AG04450 (cell line): Measurements from ENCODE around the gene SH3RF2. TPM values are rescaled to one million over a fixed set of nuclear protein-coding genes. Genes with fewer than 3 reads are reported as not detected.

ENCODE experiments used
- CTCF ChIA-PET: fragments of 300-600, 350-600 bp; formaldehyde crosslinking; extraction: SDS; loops from one replicate; lab custom pipeline; 2022; ENCODE audit warnings: antibody characterized with exemption, inconsistent platforms; lab: Charles Lee
- POLR2A ChIA-PET: fragments of 350-600 bp; formaldehyde crosslinking; extraction: SDS; loops from one replicate; lab custom pipeline; 2021; ENCODE audit warnings: antibody characterized with exemption, inconsistent platforms; lab: Yijun Ruan, JAX
- DNase-seq: peaks from one replicate; pipeline ENCODE4 v3.0.0-alpha.2; 2011; ENCODE audit warnings: low read depth, low spot score
- H3K27ac ChIP-seq: one replicate; pipeline ENCODE4 v1.5.1; 2012; ENCODE audit warnings: low read depth, low read length, control low read depth
- H3K27me3 ChIP-seq: one replicate; pipeline ENCODE4 v1.6.0; 2012; ENCODE audit warnings: low read length; ENCODE audit not compliant: control insufficient read depth, insufficient read depth
- H3K4me3 ChIP-seq: 2 replicates; pipeline ENCODE4 v1.5.1; 2011; ENCODE audit warnings: mild to moderate bottlenecking, low read depth, low read length, control low read depth
- H3K9me3 ChIP-seq: 2 replicates; pipeline ENCODE4 v1.5.1; 2012; ENCODE audit warnings: low read length; ENCODE audit not compliant: control insufficient read depth, insufficient read depth
- CTCF ChIP-seq: IDR thresholded peaks from 2 replicates; pipeline ENCODE4 v1.5.1; 2011; ENCODE audit warnings: low read depth, low read length, control low read depth, inconsistent platforms
- polyA plus RNA-seq: library from polyadenylated mRNA; depleted of rRNA; stranded (reverse); fragments of >200 nt; gene quantifications from 2 replicates; pipeline ENCODE4 v1.2.3, GENCODE V29; 2011

Gene SH3RF2
- polyA plus RNA-seq, 1 experiment, result 0.87 TPM

GRCh38 chr5:145898171-145898570, 38.2 kb upstream of the SH3RF2 start:
- H3K9me3 ChIP-seq, result no peaks in the 10 kb centered on the region
- CTCF ChIA-PET, result interaction anchor here (1.8 kb wide), 1 partner anchor 10 kb away, joined by 9 read pairs; no protein-coding TSS in a partner anchor
- no peak for TF ChIP-seq CTCF
- no peak overlapping the region for H3K27ac ChIP-seq
- no peak for DNase-seq
- POLR2A ChIA-PET, result no interaction called here
- H3K27me3 ChIP-seq, result no peaks in the 10 kb centered on the region
- H3K4me3 ChIP-seq, result no peak overlapping the region

GRCh38 chr5:145902421-145902820, 34.0 kb upstream of the SH3RF2 start:
- peaks cover 3% of the 10 kb centered on the region for H3K27me3 ChIP-seq
- ChIA-PET POLR2A (no interaction called here), CTCF (interaction anchor here (0.6 to 1.1 kb wide), 2 partner anchors 228 to 798 kb away, joined by 3 read pairs; no protein-coding TSS in a partner anchor)
- no peaks in the 10 kb centered on the region for H3K9me3 ChIP-seq
- TF ChIP-seq CTCF, result no peak
- no peak overlapping the region for H3K4me3 ChIP-seq
- no peak overlapping the region for H3K27ac ChIP-seq
- no peak for DNase-seq

- Histone ChIP-seq H3K27me3 (peaks cover 3% of the 10 kb centered on the region), H3K4me3 (no peak overlapping the region), H3K27ac (no peak overlapping the region), H3K9me3 (no peaks in the 10 kb centered on the region)
- peak; percentile 43 for TF ChIP-seq CTCF
- CTCF ChIA-PET, result interaction anchor here (0.6 to 1.6 kb wide), 5 partner anchors 15 to 799 kb away, joined by 3 to 6 read pairs (median 3); no protein-coding TSS in a partner anchor
- POLR2A ChIA-PET, result no interaction called here
- no peak for DNase-seq
These were observed 33.3 kb upstream of the SH3RF2 start for GRCh38 chr5:145903113-145903512.

DNA sequence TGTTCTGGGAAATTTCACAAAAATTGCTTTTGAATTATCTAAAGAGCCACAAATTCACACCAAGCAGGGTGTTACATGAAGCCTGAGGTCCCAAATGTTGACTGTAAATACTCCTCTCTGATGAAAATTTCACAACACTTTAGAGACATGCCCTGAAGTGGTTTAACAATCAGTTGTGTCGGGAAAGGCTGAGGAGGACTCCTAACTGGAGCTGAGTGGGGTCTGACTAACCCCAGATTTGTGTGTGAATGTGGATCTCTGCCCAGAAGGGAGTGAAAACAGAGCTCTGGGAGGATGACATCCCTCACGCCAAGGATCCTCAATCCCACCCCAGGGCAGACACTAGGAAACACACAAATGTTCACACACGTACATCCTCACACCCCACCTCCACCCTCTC, 32.5 kb upstream of the SH3RF2 start:
- ChIA-PET POLR2A (no interaction called here), CTCF (interaction anchor here (1.1 to 1.6 kb wide), 2 partner anchors 15 to 117 kb away, joined by 6 read pairs; no protein-coding TSS in a partner anchor)
- DNase-seq, result no peak
- Histone ChIP-seq H3K9me3 (no peaks in the 10 kb centered on the region), H3K27ac (no peak overlapping the region), H3K4me3 (no peak overlapping the region), H3K27me3 (peaks cover 3% of the 10 kb centered on the region)
- no peak for TF ChIP-seq CTCF

DNA sequence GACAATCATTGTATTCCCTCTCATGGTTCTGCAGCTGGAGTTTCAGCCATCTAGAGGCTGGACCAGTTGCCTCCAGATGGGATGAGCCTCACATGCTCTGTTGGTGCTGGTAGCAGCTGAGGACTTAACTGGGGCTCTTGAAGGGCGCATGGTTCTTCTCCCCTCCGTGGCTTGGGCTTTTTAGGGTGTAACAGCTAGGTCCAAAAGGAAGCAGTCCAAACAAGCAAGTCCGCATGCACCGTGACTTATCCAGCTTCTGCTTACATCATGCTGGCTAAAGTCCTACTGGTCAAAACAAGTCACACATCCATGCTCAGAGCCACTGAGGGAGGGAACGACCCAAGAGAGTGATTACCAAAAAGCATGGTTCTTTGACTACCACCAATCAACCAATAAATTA, 31.6 kb upstream of the SH3RF2 start:
- Histone ChIP-seq H3K27me3 (peaks cover 3% of the 10 kb centered on the region), H3K4me3 (no peak overlapping the region), H3K27ac (no peak overlapping the region), H3K9me3 (no peaks in the 10 kb centered on the region)
- DNase-seq, result no peak
- POLR2A ChIA-PET, result no interaction called here
- CTCF ChIA-PET, result interaction anchor here (1.0 kb wide), 1 partner anchor 17 kb away, joined by 3 read pairs; no protein-coding TSS in a partner anchor
- no peak for TF ChIP-seq CTCF
